Right lobe of liver (tissue), 4 donors: ENCODE results near the gene DSCAML1.

Source experiments
- CTCF ChIP-seq, 4 donors: fragments of 200-600 bp in 3 of 4; fragments of 450-650 bp in 1 of 4; IDR thresholded peaks; one replicate each; pipeline versions ENCODE4 v1.5.1 to v1.8.0; 2016 to 2022; ENCODE audit warnings: antibody characterized with exemption in 4 of 4, mild to moderate bottlenecking in 2 of 4
- POLR2A ChIP-seq: fragments of 450-650 bp; IDR thresholded peaks from one replicate; pipeline ENCODE4 v1.6.1; 2017; ENCODE audit warnings: antibody characterized with exemption, mild to moderate bottlenecking
- donor health status: DM: no; HTN: no; CAD: no.
- donor health status: DM: no; HTN: no; CAD: no.
- donor health status: DM: no; HTN: yes; CAD: no.

- TF ChIP-seq CTCF (IDR thresholded peaks at IDR 0.05), result no peak
- no peak for TF ChIP-seq POLR2A
Measured at GRCh38 chr11:117733316-117733715, 63.7 kb downstream of the DSCAML1 start.
